Glutamatergic neuron (in vitro differentiated cells): Measurements from ENCODE around the gene ITGB6. TPM values are rescaled to one million over a fixed set of nuclear protein-coding genes. Genes with fewer than 3 reads are reported as not detected.

Experiments
- DNase-seq: peaks from one replicate; pipeline ENCODE4 v3.0.0; 2022
- H3K27ac Mint-ChIP-seq: one replicate; pipeline ENCODE4 v1.8.0; 2020; ENCODE audit warnings: mild to moderate bottlenecking, mixed read lengths, inconsistent platforms; ENCODE audit not compliant: unreplicated experiment
- H3K27me3 Mint-ChIP-seq: one replicate; pipeline ENCODE4 v1.8.0; 2020; ENCODE audit warnings: mild to moderate bottlenecking, moderate library complexity, mixed read lengths, inconsistent platforms; ENCODE audit not compliant: unreplicated experiment
- H3K36me3 Mint-ChIP-seq: one replicate; pipeline ENCODE4 v1.8.0; 2020; ENCODE audit warnings: mild to moderate bottlenecking, mixed read lengths, inconsistent platforms; ENCODE audit not compliant: unreplicated experiment
- H3K4me1 Mint-ChIP-seq: one replicate; pipeline ENCODE4 v1.8.0; 2020; ENCODE audit warnings: mild to moderate bottlenecking, low read depth, mixed read lengths, inconsistent platforms; ENCODE audit not compliant: unreplicated experiment
- H3K4me3 Mint-ChIP-seq: one replicate; pipeline ENCODE4 v1.8.0; 2020; ENCODE audit warnings: mild to moderate bottlenecking, mixed read lengths, inconsistent platforms; ENCODE audit not compliant: unreplicated experiment
- H3K9me3 Mint-ChIP-seq: one replicate; pipeline ENCODE4 v1.8.0; 2020; ENCODE audit warnings: mild to moderate bottlenecking, moderate library complexity, mixed read lengths, inconsistent platforms; ENCODE audit not compliant: unreplicated experiment
- CTCF ChIP-seq: fragments of 200-600 bp; sonication (generic); IDR thresholded peaks from one replicate; pipeline ENCODE4 v1.5.0; 2021; ENCODE audit not compliant: partially characterized antibody, unreplicated experiment
- total RNA-seq: library from RNA; stranded (reverse); fragmentation: NEBNext Ultra II Directional; extraction: Animal tissue kit (Norgen Biotek cat#: 25700); gene quantifications from one replicate; pipeline ENCODE4 v1.2.1, GENCODE V29; 2021; ENCODE audit not compliant: unreplicated experiment

Gene ITGB6
- total RNA-seq, 1 donor from 2014 or later, result not detected

- peaks cover 5% of the 10 kb centered on the region for H3K9me3 Mint-ChIP-seq
- peaks cover 5% of the 10 kb centered on the region for H3K36me3 Mint-ChIP-seq
- no peak for DNase-seq
- H3K4me1 Mint-ChIP-seq, result peaks cover 6% of the 10 kb centered on the region
- no peak overlapping the region for H3K27ac Mint-ChIP-seq
- no peak overlapping the region for H3K4me3 Mint-ChIP-seq
- H3K27me3 Mint-ChIP-seq, result peaks cover 5% of the 10 kb centered on the region
- TF ChIP-seq CTCF, result no peak
Measured at GRCh38 chr2:160213511-160213910, 13.4 kb upstream of the ITGB6 start.

GRCh38 chr2:160210599-160211138 lies 10.6 kb upstream of the ITGB6 start:
- peaks cover 2% of the 10 kb centered on the region for H3K27me3 Mint-ChIP-seq
- H3K4me1 Mint-ChIP-seq, result peaks cover 6% of the 10 kb centered on the region
- peak; percentile 93 for TF ChIP-seq CTCF
- H3K36me3 Mint-ChIP-seq, result no peaks in the 10 kb centered on the region
- DNase-seq, result peak; percentile 81
- H3K9me3 Mint-ChIP-seq, result peaks cover 3% of the 10 kb centered on the region
- no peak overlapping the region for H3K4me3 Mint-ChIP-seq
- H3K27ac Mint-ChIP-seq, result no peak overlapping the region

GRCh38 chr2:160209516-160209856 lies 9.4 kb upstream of the ITGB6 start:
- TF ChIP-seq CTCF, result no peak
- Mint-ChIP-seq H3K4me1 (peaks cover 6% of the 10 kb centered on the region), H3K27me3 (peaks cover 4% of the 10 kb centered on the region), H3K4me3 (no peak overlapping the region), H3K36me3 (no peaks in the 10 kb centered on the region), H3K27ac (no peak overlapping the region), H3K9me3 (peaks cover 3% of the 10 kb centered on the region)
- DNase-seq, result no peak

GRCh38 chr2:160208655-160209515 lies 8.8 kb upstream of the ITGB6 start:
- DNase-seq, result no peak
- H3K36me3 Mint-ChIP-seq, result no peaks in the 10 kb centered on the region
- no peak overlapping the region for H3K4me3 Mint-ChIP-seq
- H3K27ac Mint-ChIP-seq, result no peak overlapping the region
- TF ChIP-seq CTCF, result no peak
- peaks cover 5% of the 10 kb centered on the region for H3K9me3 Mint-ChIP-seq
- H3K4me1 Mint-ChIP-seq, result peaks cover 6% of the 10 kb centered on the region
- peaks cover 4% of the 10 kb centered on the region for H3K27me3 Mint-ChIP-seq
